ENCODE data around the gene RACK1. TPM values are rescaled to one million over a fixed set of nuclear protein-coding genes. Genes with fewer than 3 reads are reported as not detected.

The RACK1 gene
- polyA plus RNA-seq, 5 donors, result 2,630 to 3,025 (median 2,949) TPM

- no peak for DNase-seq
Observed at GRCh38 chr5:181235689-181236366, 7.9 kb downstream of the RACK1 start.

GRCh38 chr5:181235323-181235688 lies 8.4 kb downstream of the RACK1 start:
- no peak for DNase-seq

GRCh38 chr5:181234455-181235306 lies 9.0 kb downstream of the RACK1 start:
- DNase-seq, result no peak

- no peak for DNase-seq
Observed at GRCh38 chr5:181233801-181234454, 9.8 kb downstream of the RACK1 start.

- no peak for DNase-seq
Observed at GRCh38 chr5:181233088-181233800, 10.5 kb downstream of the RACK1 start.

- no peak for DNase-seq
Observed at GRCh38 chr5:181232593-181232992, 11.1 kb downstream of the RACK1 start.

GRCh38 chr5:181231432-181231831 lies 12.3 kb downstream of the RACK1 start:
- DNase-seq, result no peak

- no peak for DNase-seq
Observed at GRCh38 chr5:181230551-181230950, 13.2 kb downstream of the RACK1 start.

- no peak for DNase-seq
Observed at GRCh38 chr5:181229996-181230395, 13.7 kb downstream of the RACK1 start.

GRCh38 chr5:181224390-181225229 lies 19.1 kb downstream of the RACK1 start:
- DNase-seq, result no peak

- no peak for DNase-seq
Observed at GRCh38 chr5:181223729-181224389, 19.8 kb downstream of the RACK1 start.

- DNase-seq, result peak; percentile 98
Observed at GRCh38 chr5:181223058-181223728, 20.5 kb downstream of the RACK1 start, which contains the start of gene TRIM41. Gene TRIM41 (plus strand): TSS chr5:181223281. CDS start chr5:181224000, 719 bp downstream.

GRCh38 chr5:181222630-181223057 lies 21.1 kb downstream of the RACK1 start:
- DNase-seq, result no peak

- DNase-seq, result peak; percentile 89 to 94
Observed at GRCh38 chr5:181221792-181222629, 21.7 kb downstream of the RACK1 start.

- no peak for DNase-seq
Observed at GRCh38 chr5:181221105-181221791, 22.5 kb downstream of the RACK1 start.

GRCh38 chr5:181220178-181220515 lies 23.6 kb downstream of the RACK1 start:
- DNase-seq, result no peak

GRCh38 chr5:181219262-181220177 lies 24.2 kb downstream of the RACK1 start:
- DNase-seq, result no peak

Data from right lung (tissue), 5 donors.